ENCODE data around the gene GPX7. TPM values are rescaled to one million over a fixed set of nuclear protein-coding genes. Genes with fewer than 3 reads are reported as not detected.

Gene GPX7
- total RNA-seq, 1 experiment from 2014 or later = not detected

DNA sequence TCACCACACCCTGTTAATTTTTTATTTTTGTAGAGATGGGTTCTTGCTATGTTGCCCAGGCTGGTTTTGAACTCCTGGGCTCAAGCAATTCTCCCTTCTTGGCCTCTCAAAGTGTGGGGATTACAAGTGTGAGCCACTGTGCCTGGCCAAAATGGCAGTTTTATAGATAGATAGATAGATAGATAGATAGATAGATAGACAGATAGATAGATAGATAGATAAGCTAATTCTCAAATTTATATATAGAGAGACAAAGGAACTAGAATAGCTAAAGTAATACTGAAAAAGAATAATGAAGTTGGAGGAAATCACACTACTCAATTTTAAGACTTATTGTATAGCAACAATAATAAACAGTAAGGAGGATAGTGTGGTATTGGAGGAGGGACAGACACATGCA, 51.9 kb downstream of the GPX7 start:
- in situ Hi-C loops (cut with HindIII; ENCODE audit: low sequenced_read_pairs) = no loop called here
- DNase-seq (ENCODE audit: low spot score) = no peak

DNA sequence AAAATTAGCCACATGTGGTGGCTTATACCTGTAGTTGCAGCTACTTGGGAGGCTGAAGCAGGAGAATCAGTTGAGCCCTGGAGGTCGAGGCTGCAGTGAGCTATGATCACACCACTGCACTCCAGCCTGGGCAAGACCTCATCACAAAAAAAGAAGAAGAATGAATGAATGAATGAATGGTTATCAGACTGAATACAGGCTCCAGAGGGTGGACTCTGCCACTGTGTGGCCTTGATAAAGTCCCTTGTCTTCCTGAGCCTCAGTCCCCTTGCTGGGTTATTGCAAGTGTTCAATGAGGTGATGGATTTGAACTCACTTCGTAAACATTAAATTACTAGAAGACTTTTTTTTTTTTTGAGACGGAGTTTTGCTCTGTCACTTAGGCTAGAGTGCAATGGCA, 55.5 kb downstream of the GPX7 start:
- no peak for DNase-seq (ENCODE audit: low spot score)
- in situ Hi-C loops (cut with HindIII; ENCODE audit: low sequenced_read_pairs) = loop anchor here (5.0 kb wide), 1 partner anchor 40 kb away; no protein-coding TSS in a partner anchor

Other genes with a start within 250 kb of the GPX7 start
- gene CC2D1B, start 236.2 kb upstream of the GPX7 start, total RNA-seq (2014; rRNA removed; shearing (Covaris generic)) = 25.9 and 37.3 TPM in 2 replicates
- gene ORC1, start 197.9 kb upstream of the GPX7 start, total RNA-seq (2014; rRNA removed; shearing (Covaris generic)) = 23.9 and 37.5 TPM in 2 replicates
- 22.8 and 34.3 TPM in 2 replicates for gene PRPF38A, start 197.8 kb upstream of the GPX7 start, total RNA-seq (2014; rRNA removed; shearing (Covaris generic))
- 12.2 and 17.1 TPM in 2 replicates for gene TUT4, start 49.3 kb upstream of the GPX7 start, total RNA-seq (2014; rRNA removed; shearing (Covaris generic))
- not detected in 2 replicates for gene SHISAL2A, start 30.8 kb downstream of the GPX7 start, total RNA-seq (2014; rRNA removed; shearing (Covaris generic))
- gene COA7, start 96.0 kb downstream of the GPX7 start, total RNA-seq (2014; rRNA removed; shearing (Covaris generic)) = 13.2 and 20.8 TPM in 2 replicates
- 9.4 and 15.8 TPM in 2 replicates for gene ZYG11B, start 124.1 kb downstream of the GPX7 start, total RNA-seq (2014; rRNA removed; shearing (Covaris generic))
- 8.6 and 10.2 TPM in 2 replicates for gene ZYG11A, start 240.4 kb downstream of the GPX7 start, total RNA-seq (2014; rRNA removed; shearing (Covaris generic))